ENCODE data around the gene ALDH1L1. TPM values are rescaled to one million over a fixed set of nuclear protein-coding genes. Genes with fewer than 3 reads are reported as not detected.

Gene ALDH1L1
- total and polyA plus RNA-seq, 2 of the 4 experiments (the other 2 are of a cell fraction), result not detected

DNA sequence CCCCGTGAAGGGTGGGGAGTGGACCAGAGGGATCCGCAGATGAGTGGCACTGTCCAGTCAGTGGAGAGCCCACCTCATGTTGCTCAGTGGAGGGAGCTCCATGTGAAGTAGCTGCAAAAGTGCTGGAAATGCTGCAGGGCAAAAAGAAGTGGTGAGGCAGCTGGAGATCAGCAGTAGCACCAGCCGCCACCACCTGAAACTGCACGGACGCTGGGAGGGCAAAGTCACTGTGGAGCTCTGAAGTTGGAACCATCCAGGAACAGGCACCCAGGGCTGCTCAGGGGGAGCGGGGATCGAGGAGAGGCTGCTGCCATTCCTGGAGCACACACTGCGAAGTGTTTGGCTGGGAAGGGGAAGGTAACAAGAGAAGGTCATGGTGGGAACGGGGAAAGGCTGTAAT is 6.4 kb upstream of the ALDH1L1 start:
- Histone ChIP-seq H3K14ac (replicated peaks; ENCODE audit: low read depth, low read length) (no peak overlapping the region), H2BK5ac (ENCODE audit: low read depth, low read length, poor library complexity, severe bottlenecking) (no peak overlapping the region), H3K27me3 (ENCODE audit: control insufficient read depth, insufficient read depth, low read length) (peaks cover 38% of the 10 kb centered on the region), H3K18ac (ENCODE audit: low read depth, low read length) (no peak overlapping the region), H2AFZ (replicated peaks; ENCODE audit: low read length, poor library complexity) (peak overlapping the region; percentile 21), H4K20me1 (ENCODE audit: insufficient read depth, low read length) (no peaks in the 10 kb centered on the region), H2AK5ac (ENCODE audit: low read depth, low read length) (no peak overlapping the region), H3K23ac (ENCODE audit: low read depth, low read length) (no peak overlapping the region), H4K5ac (ENCODE audit: low read depth, low read length) (no peak overlapping the region), H3K4me1 (ENCODE audit: control insufficient read depth, insufficient read depth, low read length) (no peaks in the 10 kb centered on the region), H3K56ac (ENCODE audit: extremely low read depth, insufficient read depth, low read length) (no peak overlapping the region), H3K9ac (ENCODE audit: low read depth, low read length) (no peak overlapping the region), H3K9me3 (ENCODE audit: control insufficient read depth, insufficient read depth, low read length) (no peaks in the 10 kb centered on the region), H4K91ac (ENCODE audit: insufficient read depth, low read depth, low read length) (no peak overlapping the region), H3K4me2 (ENCODE audit: low read depth, low read length) (no peak overlapping the region), H3K4me3 (ENCODE audit: insufficient read depth, low read depth, low read length) (no peak overlapping the region), H3K27ac (ENCODE audit: insufficient read depth, low read length) (no peak overlapping the region), H2BK15ac (ENCODE audit: low read depth, low read length) (no peak overlapping the region), H3K36me3 (ENCODE audit: control insufficient read depth, insufficient read depth, low read length) (no peaks in the 10 kb centered on the region), H2BK20ac (ENCODE audit: low read depth, low read length) (no peak overlapping the region), H2AK9ac (replicated peaks; ENCODE audit: low read depth, low read length, poor library complexity) (no peak overlapping the region), H4K8ac (ENCODE audit: low read depth in 2 of 2, low read length in 2 of 2) (no peak overlapping the region), H3K4ac (ENCODE audit: low read depth, low read length) (no peak overlapping the region), H3K9me1 (ENCODE audit: insufficient read depth, low read length) (no peaks in the 10 kb centered on the region), H2BK120ac (ENCODE audit: low read depth, low read length) (no peak overlapping the region), H3K79me1 (ENCODE audit: low read depth in 1 of 2, low read length in 2 of 2) (no peaks in the 10 kb centered on the region)
- ATAC-seq (ENCODE audit: low read depth), result no peak
- dilution Hi-C loops (cut with HindIII; ENCODE audit: low sequenced_read_pairs, unreplicated experiment), result no loop called here
- BruUV-seq (replicated peaks), result no TSS peak
- ChIA-PET CTCF (no interaction called here), POLR2A (ENCODE audit: unreplicated experiment) (no interaction called here)
- no peak for TF ChIP-seq CHD1 (IDR thresholded peaks at IDR 0.05; ENCODE audit: low read depth, low read length)
- no peak for TF ChIP-seq FOS (IDR thresholded peaks at IDR 0.05; ENCODE audit: low read depth, low read length)
- no peak for TF ChIP-seq CEBPB (IDR thresholded peaks at IDR 0.05; ENCODE audit: low read depth, low read length)
- TF ChIP-seq NFE2L2 (IDR thresholded peaks at IDR 0.05; ENCODE audit: low read depth, low read length), result no peak
- TF ChIP-seq RAD21 (IDR thresholded peaks at IDR 0.05; ENCODE audit: low read length), result no peak
- TF ChIP-seq MAFK (IDR thresholded peaks at IDR 0.05; ENCODE audit: low read depth, low read length), result no peak
- TF ChIP-seq SMC3 (IDR thresholded peaks at IDR 0.05; ENCODE audit: low read depth, low read length), result no peak
- TF ChIP-seq RCOR1 (IDR thresholded peaks at IDR 0.05; ENCODE audit: insufficient replicate concordance, low read length), result no peak
- TF ChIP-seq, protein P1, sequence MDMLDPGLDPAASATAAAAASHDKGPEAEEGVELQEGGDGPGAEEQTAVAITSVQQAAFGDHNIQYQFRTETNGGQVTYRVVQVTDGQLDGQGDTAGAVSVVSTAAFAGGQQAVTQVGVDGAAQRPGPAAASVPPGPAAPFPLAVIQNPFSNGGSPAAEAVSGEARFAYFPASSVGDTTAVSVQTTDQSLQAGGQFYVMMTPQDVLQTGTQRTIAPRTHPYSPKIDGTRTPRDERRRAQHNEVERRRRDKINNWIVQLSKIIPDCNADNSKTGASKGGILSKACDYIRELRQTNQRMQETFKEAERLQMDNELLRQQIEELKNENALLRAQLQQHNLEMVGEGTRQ (IDR thresholded peaks at IDR 0.05; ENCODE audit: low read depth, low read length), result no peak
- TF ChIP-seq, protein P2, sequence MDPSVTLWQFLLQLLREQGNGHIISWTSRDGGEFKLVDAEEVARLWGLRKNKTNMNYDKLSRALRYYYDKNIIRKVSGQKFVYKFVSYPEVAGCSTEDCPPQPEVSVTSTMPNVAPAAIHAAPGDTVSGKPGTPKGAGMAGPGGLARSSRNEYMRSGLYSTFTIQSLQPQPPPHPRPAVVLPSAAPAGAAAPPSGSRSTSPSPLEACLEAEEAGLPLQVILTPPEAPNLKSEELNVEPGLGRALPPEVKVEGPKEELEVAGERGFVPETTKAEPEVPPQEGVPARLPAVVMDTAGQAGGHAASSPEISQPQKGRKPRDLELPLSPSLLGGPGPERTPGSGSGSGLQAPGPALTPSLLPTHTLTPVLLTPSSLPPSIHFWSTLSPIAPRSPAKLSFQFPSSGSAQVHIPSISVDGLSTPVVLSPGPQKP (IDR thresholded peaks at IDR 0.05; ENCODE audit: borderline replicate concordance, low read depth, low read length), result no peak
- TF ChIP-seq POLR2A (IDR thresholded peaks at IDR 0.05; ENCODE audit: low read depth, low read length), result no peak
- TF ChIP-seq BHLHE40 (IDR thresholded peaks at IDR 0.05; ENCODE audit: low read depth, low read length), result no peak
- TF ChIP-seq, protein P3, sequence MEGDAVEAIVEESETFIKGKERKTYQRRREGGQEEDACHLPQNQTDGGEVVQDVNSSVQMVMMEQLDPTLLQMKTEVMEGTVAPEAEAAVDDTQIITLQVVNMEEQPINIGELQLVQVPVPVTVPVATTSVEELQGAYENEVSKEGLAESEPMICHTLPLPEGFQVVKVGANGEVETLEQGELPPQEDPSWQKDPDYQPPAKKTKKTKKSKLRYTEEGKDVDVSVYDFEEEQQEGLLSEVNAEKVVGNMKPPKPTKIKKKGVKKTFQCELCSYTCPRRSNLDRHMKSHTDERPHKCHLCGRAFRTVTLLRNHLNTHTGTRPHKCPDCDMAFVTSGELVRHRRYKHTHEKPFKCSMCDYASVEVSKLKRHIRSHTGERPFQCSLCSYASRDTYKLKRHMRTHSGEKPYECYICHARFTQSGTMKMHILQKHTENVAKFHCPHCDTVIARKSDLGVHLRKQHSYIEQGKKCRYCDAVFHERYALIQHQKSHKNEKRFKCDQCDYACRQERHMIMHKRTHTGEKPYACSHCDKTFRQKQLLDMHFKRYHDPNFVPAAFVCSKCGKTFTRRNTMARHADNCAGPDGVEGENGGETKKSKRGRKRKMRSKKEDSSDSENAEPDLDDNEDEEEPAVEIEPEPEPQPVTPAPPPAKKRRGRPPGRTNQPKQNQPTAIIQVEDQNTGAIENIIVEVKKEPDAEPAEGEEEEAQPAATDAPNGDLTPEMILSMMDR (conservative IDR thresholded peaks at IDR 0.05; ENCODE audit: low read depth, low read length), result no peak
- no peak for TF ChIP-seq RFX5 (IDR thresholded peaks at IDR 0.05; ENCODE audit: low read depth, low read length)
- no peak for TF ChIP-seq MAZ (IDR thresholded peaks at IDR 0.05; ENCODE audit: borderline replicate concordance, low read depth, low read length)
- in situ Hi-C loops (cut with MboI; ENCODE audit: low sequenced_read_pairs), result no loop called here
- DNase-seq, result no peak
- intact Hi-C loops (cut with micrococcal nuclease), result no loop called here
- 64% methylated on average over 5 of the region's 9 CpGs; no CpG with 5 or more reads in 1 of the 2 experiments for WGBS, 2 experiments (ENCODE audit: extremely low coverage in 2 of 2, insufficient read length in 1 of 2)
